ENCODE measurements around the gene MDH1.

MDH1 gene

DNA sequence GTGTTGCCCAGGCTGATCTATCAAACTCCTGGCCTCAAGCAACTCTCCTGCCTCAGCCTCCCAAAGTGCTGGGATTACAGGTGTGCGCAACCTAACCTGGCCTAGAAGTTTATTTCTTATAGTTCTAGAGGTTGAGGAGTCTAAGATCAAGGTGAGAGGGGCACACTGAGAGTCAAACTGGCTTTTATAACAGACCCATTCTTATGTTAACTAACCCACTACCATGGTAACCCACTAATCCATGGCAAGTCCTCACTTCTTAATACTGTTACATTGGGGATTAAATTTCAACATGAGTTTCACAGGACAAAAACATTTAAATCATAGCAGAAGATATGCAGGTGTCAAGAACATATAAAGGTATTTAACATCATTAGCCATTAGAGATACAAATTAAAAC, 50.6 kb downstream of the MDH1 start:
- no peak for DNase-seq

DNA sequence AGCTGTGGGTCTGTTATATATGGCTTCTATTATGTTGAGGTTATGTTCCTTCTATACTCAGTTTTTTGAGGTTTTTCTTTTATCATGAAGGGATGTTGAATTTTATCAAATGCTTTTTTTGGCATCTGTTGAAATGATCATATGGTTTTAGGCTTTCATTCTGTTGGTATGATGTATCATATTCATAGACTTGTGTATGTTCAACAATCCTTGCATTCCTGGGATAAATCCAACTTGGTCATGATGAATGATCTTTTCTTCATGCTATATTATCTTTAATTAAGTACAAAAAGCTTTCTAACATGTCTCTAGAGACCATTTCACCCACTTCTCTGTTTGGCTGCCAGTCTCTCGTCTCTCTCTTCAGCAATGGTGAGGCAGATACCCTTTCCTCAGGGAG, 54.2 kb downstream of the MDH1 start:
- no peak for DNase-seq

DNA sequence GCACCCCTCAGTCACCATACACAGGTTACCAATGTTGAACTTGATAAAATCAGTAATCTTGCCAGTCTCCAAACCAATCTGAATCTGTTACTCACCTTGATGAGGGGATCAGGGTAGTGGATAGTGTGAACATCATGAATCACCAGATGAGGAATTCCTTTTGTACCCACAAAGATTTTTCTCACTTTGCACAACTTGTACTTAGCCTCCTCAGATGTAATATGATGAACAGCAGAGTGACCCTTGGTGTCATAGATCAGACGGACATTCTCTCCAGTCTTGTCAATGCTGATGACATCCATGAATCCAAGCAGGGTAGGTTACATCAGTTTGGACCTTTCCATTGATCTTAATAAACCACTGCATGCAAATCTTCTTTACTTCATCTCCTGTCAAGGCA, 54.7 kb downstream of the MDH1 start:
- no peak for DNase-seq

DNA sequence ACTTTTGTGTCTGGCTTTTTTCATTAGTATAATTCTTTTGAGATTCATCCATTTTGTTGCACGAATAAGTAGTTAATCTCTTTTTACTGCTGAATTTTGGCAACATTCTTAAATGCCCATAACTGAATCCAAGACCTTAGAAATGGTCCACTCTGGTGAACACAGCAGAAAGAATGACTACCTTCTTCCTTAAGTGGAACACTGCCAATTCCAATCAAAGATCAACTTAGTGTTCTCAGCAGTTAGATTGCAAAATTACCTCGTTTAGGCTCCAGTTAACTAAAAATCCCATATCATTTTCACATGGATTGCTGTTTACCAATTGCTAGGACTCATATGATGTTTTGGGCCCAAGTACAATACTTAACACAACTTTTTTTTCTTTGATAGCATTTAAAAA, 59.9 kb downstream of the MDH1 start:
- no peak for DNase-seq

DNA sequence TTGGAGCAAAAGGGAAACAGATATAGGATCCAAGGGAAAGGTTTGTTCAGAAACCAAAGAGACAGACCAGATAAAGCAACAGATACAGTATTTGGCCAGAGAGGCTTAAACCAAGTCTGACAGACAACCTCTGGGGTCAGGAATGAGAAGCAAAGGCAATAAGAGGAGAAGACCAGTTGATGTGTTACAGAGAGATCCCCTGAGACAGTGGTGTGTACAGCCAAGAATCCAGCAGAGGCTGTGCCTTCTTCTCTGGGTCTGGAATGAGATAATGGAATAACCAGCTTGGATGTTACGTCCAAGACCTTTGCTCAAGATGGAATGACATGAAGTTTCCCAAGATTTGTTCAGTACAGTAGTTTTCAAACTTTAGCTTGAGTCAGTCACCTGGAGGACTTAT, 61.1 kb downstream of the MDH1 start:
- no peak for DNase-seq

DNA sequence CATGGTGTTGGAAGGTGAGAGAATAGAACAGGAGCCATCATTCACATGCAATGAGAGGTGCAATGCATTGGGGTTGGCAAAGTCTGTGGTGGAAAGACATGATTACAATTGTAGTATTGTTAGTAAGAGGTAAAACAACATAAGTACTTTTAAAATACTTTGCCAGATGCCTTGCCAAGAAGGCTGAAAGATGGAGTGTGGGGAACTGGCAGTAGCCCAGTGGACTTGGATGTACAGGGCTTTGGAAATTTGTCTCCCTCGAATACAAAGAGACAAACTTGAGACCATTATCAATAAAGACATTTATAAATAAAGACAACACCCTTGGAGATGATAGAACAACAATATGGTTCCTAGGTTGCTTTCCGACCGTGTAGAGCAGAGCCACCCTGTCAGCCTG, 62.0 kb downstream of the MDH1 start:
- no peak for DNase-seq

DNA sequence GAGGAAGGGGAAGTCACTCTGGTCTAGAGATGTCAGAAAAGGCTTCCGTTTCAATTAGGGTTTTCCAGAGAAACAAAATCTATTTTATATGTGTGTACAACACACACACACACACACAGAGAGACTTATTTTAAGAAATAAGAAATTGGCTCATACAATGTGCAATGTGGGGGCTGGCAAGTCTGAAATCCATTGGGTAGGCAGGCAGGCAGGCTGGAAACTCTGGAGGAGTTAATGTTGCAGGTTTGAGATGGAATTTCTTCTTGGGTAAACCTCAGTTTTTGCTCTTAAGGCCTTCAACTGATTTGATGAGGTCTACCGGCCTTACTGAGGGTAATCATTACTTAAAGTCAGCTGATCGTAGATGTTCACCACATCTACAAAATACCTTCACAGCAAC, 62.6 kb downstream of the MDH1 start:
- no peak for DNase-seq

DNA sequence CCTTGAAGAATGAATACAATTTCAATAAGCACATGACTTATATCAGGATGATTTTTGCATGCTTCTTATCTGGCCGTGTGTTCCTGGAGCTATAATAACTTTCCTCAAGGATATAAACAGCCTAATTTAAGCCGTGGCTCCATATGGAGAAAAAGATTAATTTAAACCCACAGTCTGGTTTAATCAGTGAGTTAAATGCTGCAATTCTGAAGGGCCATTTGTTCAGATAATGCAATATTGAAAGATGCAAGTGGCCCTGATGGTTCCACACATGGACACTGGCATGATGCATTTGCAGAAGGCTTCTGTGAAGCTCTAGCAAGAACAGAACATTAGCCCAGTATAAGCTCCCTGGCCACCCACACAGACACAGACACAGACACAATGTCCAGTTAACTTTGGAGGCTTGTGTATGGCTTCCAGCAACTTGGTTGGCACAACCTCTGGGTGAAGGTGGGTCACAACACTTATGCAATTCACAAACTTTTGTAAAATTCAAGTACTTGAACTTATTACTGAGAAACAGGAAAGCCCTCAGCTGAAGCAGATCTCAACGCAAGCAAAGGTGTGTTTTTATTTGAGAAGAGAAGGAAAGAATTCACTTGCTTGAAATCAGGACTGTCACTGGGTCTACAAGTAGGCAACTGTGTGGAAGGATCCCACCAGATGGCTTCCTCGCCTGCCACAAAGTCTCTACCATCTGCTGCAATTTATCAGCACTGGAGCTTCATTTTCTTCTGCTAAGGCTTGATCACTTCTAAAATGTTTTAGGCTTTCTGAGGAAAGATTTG, 63.3 kb downstream of the MDH1 start:
- DNase-seq: no peak

DNA sequence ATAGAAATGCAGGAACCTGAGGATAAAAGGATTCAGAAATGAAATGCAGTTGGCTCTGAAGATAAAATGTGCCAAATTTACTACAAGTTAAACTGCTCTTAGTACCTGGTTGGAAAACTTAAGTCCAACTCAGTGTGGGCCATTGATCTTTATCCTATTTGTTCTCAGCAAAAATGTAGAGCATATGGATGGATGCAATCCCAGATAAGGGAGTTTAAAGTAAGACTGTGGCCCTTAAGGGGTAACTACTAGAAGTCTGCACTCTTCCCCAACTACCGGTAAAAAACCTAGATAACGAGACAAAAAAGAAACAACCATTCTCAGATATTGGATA, 63.9 kb downstream of the MDH1 start:
- DNase-seq: no peak

DNA sequence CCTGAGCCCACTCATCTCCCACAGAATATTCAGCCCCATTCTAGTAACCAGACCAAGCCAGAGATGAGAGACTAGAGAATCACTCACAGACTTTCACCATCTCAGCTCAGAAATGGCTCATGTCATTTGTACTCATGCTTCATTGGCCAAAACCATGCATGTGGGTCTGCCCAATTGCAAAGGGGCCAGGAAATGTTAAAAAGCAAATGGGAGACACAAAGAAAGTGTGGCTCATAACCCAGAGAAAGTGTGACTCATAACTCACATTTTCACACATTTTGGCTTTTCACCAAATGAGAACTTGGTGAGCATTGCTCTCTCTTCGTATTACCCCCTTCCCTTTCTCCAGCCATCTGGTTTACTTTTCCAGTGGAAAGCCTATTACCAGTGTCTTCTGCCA, 66.2 kb downstream of the MDH1 start:
- no peak for DNase-seq
